OCI-LY7 (cell line): Measurements from ENCODE around the gene CNTNAP1. TPM values are rescaled to one million over a fixed set of nuclear protein-coding genes. Genes with fewer than 3 reads are reported as not detected.

Experiments
- BruUV-seq: library from RNA; stranded (reverse); fragments of 400-500 nt; replicated peaks from 2 replicates; lab custom pipeline; 2021; lab: Mats Ljungman, UMichigan
- CTCF ChIA-PET: fragments of 300-600 bp; sonication (Branson Sonifier 250); formaldehyde crosslinking; loops from one replicate; lab custom pipeline; 2022; ENCODE audit warnings: antibody characterized with exemption; ENCODE audit not compliant: unreplicated experiment; lab: Charles Lee
- POLR2A ChIA-PET: fragments of 300-600 bp; sonication (Branson Sonifier 250); formaldehyde crosslinking; loops from one replicate; lab custom pipeline; 2022; ENCODE audit warnings: antibody characterized with exemption; lab: Charles Lee
- DNase-seq: peaks from one replicate; pipeline ENCODE4 v3.0.0-alpha.2; 2015; ENCODE audit warnings: low spot score
- H2AFZ ChIP-seq: fragments of 200-600 bp; sonication (generic), shearing (Covaris generic); 2 replicates; pipeline ENCODE4 v1.6.1; 2014; ENCODE audit warnings: mild to moderate bottlenecking, antibody characterized with exemption, low read length, moderate library complexity
- H3K27ac ChIP-seq: fragments of 200-600 bp; sonication (generic); 2 replicates; pipeline ENCODE4 v1.5.1; 2014; ENCODE audit warnings: mixed run types, low read depth, mild to moderate bottlenecking, moderate library complexity, low read length, inconsistent platforms; ENCODE audit not compliant: poor library complexity, severe bottlenecking
- H3K36me3 ChIP-seq: fragments of 200-600 bp; sonication (generic); 2 replicates; pipeline ENCODE4 v1.6.1; 2014; ENCODE audit warnings: mild to moderate bottlenecking, antibody characterized with exemption, low read length, moderate library complexity, mixed read lengths; ENCODE audit not compliant: insufficient read depth
- H3K4me1 ChIP-seq: fragments of 200-600 bp; sonication (generic); 2 replicates; pipeline ENCODE4 v1.5.1; 2014; ENCODE audit warnings: mild to moderate bottlenecking, low read length; ENCODE audit not compliant: insufficient read depth, poor library complexity, severe bottlenecking
- H3K4me2 ChIP-seq: fragments of 200-600 bp; sonication (generic); 2 replicates; pipeline ENCODE4 v1.6.1; 2014; ENCODE audit warnings: mild to moderate bottlenecking, low read length
- H3K4me3 ChIP-seq: fragments of 200-600 bp; sonication (generic); 2 replicates; pipeline ENCODE4 v1.5.1; 2014; ENCODE audit warnings: mild to moderate bottlenecking, low read depth, low read length; ENCODE audit not compliant: poor library complexity, severe bottlenecking
- H3K79me2 ChIP-seq: fragments of 200-600 bp; sonication (generic); 2 replicates; pipeline ENCODE4 v1.6.1; 2016; ENCODE audit warnings: low read depth, mild to moderate bottlenecking, low read length, moderate library complexity, mixed read lengths; ENCODE audit not compliant: insufficient read depth
- H3K9me2 ChIP-seq: fragments of 200-600 bp; sonication (generic); 2 replicates; pipeline ENCODE4 v1.6.1; 2016; ENCODE audit warnings: mild to moderate bottlenecking, low read length, mixed read lengths; ENCODE audit not compliant: insufficient read depth
- H3K9me3 ChIP-seq: fragments of 200-600 bp; sonication (generic); 2 replicates; pipeline ENCODE4 v1.6.1; 2014; ENCODE audit warnings: mild to moderate bottlenecking, mixed run types, low read length, mixed read lengths
- H4K20me1 ChIP-seq: fragments of 200-600 bp; sonication (generic); 2 replicates; pipeline ENCODE4 v1.6.1; 2014; ENCODE audit warnings: mild to moderate bottlenecking, antibody characterized with exemption, low read length, moderate library complexity, mixed read lengths; ENCODE audit not compliant: insufficient read depth
- CTCF ChIP-seq: fragments of 200-600 bp; sonication (generic); conservative IDR thresholded peaks from 2 replicates; pipeline ENCODE4 v1.5.1; 2014; ENCODE audit warnings: mild to moderate bottlenecking, antibody characterized with exemption, low read length, moderate library complexity, mixed read lengths
- EZH2phosphoT487 ChIP-seq: fragments of 200-600 bp; sonication (generic); IDR thresholded peaks from 2 replicates; pipeline ENCODE4 v1.6.1; 2018; ENCODE audit warnings: low read depth, borderline replicate concordance, mild to moderate bottlenecking, mixed run types, antibody characterized with exemption, low read length, moderate library complexity, mixed read lengths
- intact Hi-C: fragments of 100-400 bp; cut with micrococcal nuclease; formaldehyde crosslinking; loops from one replicate; pipeline ENCODE4 v1.10.0; 2022; ENCODE audit not compliant: unreplicated experiment
- total RNA-seq, 2 experiments: library from RNA; depleted of rRNA in 1 of 2; stranded (reverse); fragments of >200 nt in 1 of 2; shearing (Covaris generic) in 1 of 2; gene quantifications; 2 replicates each; pipeline ENCODE4 v1.2.3, GENCODE V29; 2014 to 2022

The CNTNAP1 gene
- total RNA-seq, 2 experiments from 2014 or later = 1.0 to 6.8 TPM

GRCh38 chr17:42667088-42667951, 15.0 kb upstream of the CNTNAP1 start:
- H4K20me1 ChIP-seq = no peaks in the 10 kb centered on the region
- H3K79me2 ChIP-seq = no peaks in the 10 kb centered on the region
- no peak for DNase-seq
- no peak overlapping the region for H3K4me2 ChIP-seq
- H3K4me3 ChIP-seq = no peak overlapping the region
- intact Hi-C loops = no loop called here
- H3K27ac ChIP-seq = no peak overlapping the region
- ChIA-PET CTCF (no interaction called here), POLR2A (interaction anchor here (0.7 kb wide), 1 partner anchor 59 kb away, joined by 5 read pairs; no protein-coding TSS in a partner anchor)
- peaks cover 27% of the 10 kb centered on the region for H3K36me3 ChIP-seq
- H2AFZ ChIP-seq = no peak overlapping the region
- no TSS peak for BruUV-seq
- TF ChIP-seq CTCF (no peak), EZH2phosphoT487 (no peak)
- no peaks in the 10 kb centered on the region for H3K9me2 ChIP-seq
- H3K9me3 ChIP-seq = no peaks in the 10 kb centered on the region
- no peaks in the 10 kb centered on the region for H3K4me1 ChIP-seq

GRCh38 chr17:42669705-42669976, 12.7 kb upstream of the CNTNAP1 start:
- BruUV-seq = no TSS peak
- DNase-seq = no peak
- no peaks in the 10 kb centered on the region for H3K9me2 ChIP-seq
- peaks cover 12% of the 10 kb centered on the region for H3K4me1 ChIP-seq
- TF ChIP-seq EZH2phosphoT487 (no peak), CTCF (no peak)
- peaks cover 27% of the 10 kb centered on the region for H3K36me3 ChIP-seq
- H3K79me2 ChIP-seq = no peaks in the 10 kb centered on the region
- intact Hi-C loops = no loop called here
- H3K4me2 ChIP-seq = no peak overlapping the region
- no peak overlapping the region for H3K4me3 ChIP-seq
- H2AFZ ChIP-seq = no peak overlapping the region
- CTCF ChIA-PET = interaction anchor here (1.1 kb wide), 1 partner anchor 33 kb away, joined by 3 read pairs; no protein-coding TSS in a partner anchor
- no peaks in the 10 kb centered on the region for H4K20me1 ChIP-seq
- POLR2A ChIA-PET = no interaction called here
- H3K9me3 ChIP-seq = no peaks in the 10 kb centered on the region
- H3K27ac ChIP-seq = no peak overlapping the region
